ENCODE results near the gene ATXN1L. TPM values are rescaled to one million over a fixed set of nuclear protein-coding genes. Genes with fewer than 3 reads are reported as not detected.

ATXN1L gene
- total RNA-seq, 4 donors from 2014 or later, result 15.8 to 22.6 (median 19.4) TPM

- intact Hi-C loops (cut with DNase I; ENCODE audit: low total_unique reads) (no loop called here), in situ Hi-C loops (cut with MboI; ENCODE audit: low sequenced_read_pairs in 4 of 4) (no loop called here)
- H3K27ac ChIP-seq, result no peak overlapping the region
- no peak for TF ChIP-seq CTCF (IDR thresholded peaks at IDR 0.05 in 4 of 5, conservative IDR thresholded peaks at IDR 0.05 in 1 of 5)
- TF ChIP-seq POLR2A (IDR thresholded peaks at IDR 0.05), result no peak
- H3K4me3 ChIP-seq, result no peak overlapping the region
- peaks cover 21 to 26% of the 10 kb centered on the region in 2 donors for H3K4me1 ChIP-seq
- no peak for DNase-seq
- ATAC-seq, result no peak
- peaks cover 0 to 31% of the 10 kb centered on the region in 2 donors for H3K36me3 ChIP-seq
- H3K27me3 ChIP-seq, result no peaks in the 10 kb centered on the region
- no peaks in the 10 kb centered on the region for H3K9me3 ChIP-seq
These were observed 6.0 kb downstream of the ATXN1L start for GRCh38 chr16:71851746-71852145.

GRCh38 chr16:71852158-71852557, 6.4 kb downstream of the ATXN1L start:
- TF ChIP-seq POLR2A (IDR thresholded peaks at IDR 0.05) (no peak), CTCF (IDR thresholded peaks at IDR 0.05 in 4 of 5, conservative IDR thresholded peaks at IDR 0.05 in 1 of 5) (no peak)
- H3K36me3 ChIP-seq, result peaks cover 0 to 31% of the 10 kb centered on the region in 2 donors
- H3K27ac ChIP-seq, result no peak overlapping the region
- H3K9me3 ChIP-seq, result no peaks in the 10 kb centered on the region
- intact Hi-C loops (cut with DNase I; ENCODE audit: low total_unique reads) (no loop called here), in situ Hi-C loops (cut with MboI; ENCODE audit: low sequenced_read_pairs in 4 of 4) (no loop called here)
- no peaks in the 10 kb centered on the region for H3K27me3 ChIP-seq
- ATAC-seq (no peak), DNase-seq (no peak)
- H3K4me3 ChIP-seq, result no peak overlapping the region
- H3K4me1 ChIP-seq, result peaks cover 20 to 22% of the 10 kb centered on the region in 2 donors

GRCh38 chr16:71852561-71852960, 6.8 kb downstream of the ATXN1L start:
- Histone ChIP-seq H3K9me3 (no peaks in the 10 kb centered on the region), H3K4me3 (no peak overlapping the region), H3K27ac (no peak overlapping the region), H3K27me3 (no peaks in the 10 kb centered on the region), H3K4me1 (peaks cover 18 to 20% of the 10 kb centered on the region in 2 donors), H3K36me3 (peaks cover 0 to 31% of the 10 kb centered on the region in 2 donors)
- ATAC-seq, result no peak
- in situ Hi-C loops (cut with MboI; ENCODE audit: low sequenced_read_pairs in 4 of 4) (no loop called here), intact Hi-C loops (cut with DNase I; ENCODE audit: low total_unique reads) (no loop called here)
- TF ChIP-seq POLR2A (IDR thresholded peaks at IDR 0.05) (no peak), CTCF (IDR thresholded peaks at IDR 0.05 in 4 of 5, conservative IDR thresholded peaks at IDR 0.05 in 1 of 5) (no peak)
- DNase-seq, result no peak

GRCh38 chr16:71853413-71853812, 7.6 kb downstream of the ATXN1L start:
- in situ Hi-C loops (cut with MboI; ENCODE audit: low sequenced_read_pairs in 4 of 4), result no loop called here
- no peak for ATAC-seq
- no peaks in the 10 kb centered on the region for H3K27me3 ChIP-seq
- H3K9me3 ChIP-seq, result no peaks in the 10 kb centered on the region
- DNase-seq, result no peak
- H3K27ac ChIP-seq, result peak overlapping the region in 1 of 4 donors; percentile 8
- peaks cover 0 to 31% of the 10 kb centered on the region in 2 donors for H3K36me3 ChIP-seq
- TF ChIP-seq CTCF (IDR thresholded peaks at IDR 0.05 in 4 of 5, conservative IDR thresholded peaks at IDR 0.05 in 1 of 5), result no peak
- no peak for TF ChIP-seq POLR2A (IDR thresholded peaks at IDR 0.05)
- no peak overlapping the region for H3K4me3 ChIP-seq
- peaks cover 13 to 17% of the 10 kb centered on the region in 2 donors for H3K4me1 ChIP-seq
- intact Hi-C loops (cut with DNase I; ENCODE audit: low total_unique reads), result no loop called here

- DNase-seq (no peak), ATAC-seq (no peak)
- intact Hi-C loops (cut with DNase I; ENCODE audit: low total_unique reads), result no loop called here
- Histone ChIP-seq H3K9me3 (no peaks in the 10 kb centered on the region), H3K27ac (no peak overlapping the region), H3K27me3 (no peaks in the 10 kb centered on the region), H3K4me1 (peaks cover 19 to 23% of the 10 kb centered on the region in 2 donors), H3K4me3 (no peak overlapping the region), H3K36me3 (peaks cover 0 to 28% of the 10 kb centered on the region in 2 donors)
- in situ Hi-C loops (cut with MboI; ENCODE audit: low sequenced_read_pairs in 4 of 4), result no loop called here
- no peak for TF ChIP-seq POLR2A (IDR thresholded peaks at IDR 0.05)
- TF ChIP-seq CTCF (IDR thresholded peaks at IDR 0.05 in 4 of 5, conservative IDR thresholded peaks at IDR 0.05 in 1 of 5), result no peak
These were observed 8.7 kb downstream of the ATXN1L start for GRCh38 chr16:71854369-71854948.

Measured in gastrocnemius medialis (tissue), 4 donors.